ENCODE measurements around the gene ANKRD23. TPM values are rescaled to one million over a fixed set of nuclear protein-coding genes. Genes with fewer than 3 reads are reported as not detected.
A peak's percentile ranks its signal among the peaks of the same experiment; 100 is the strongest.
"Not testable (repeated sequence)": the region's sequence is repeated elsewhere in the genome, so short reads cannot be mapped to it uniquely, and the experiment has no call there.

Gene ANKRD23
- total and polyA plus RNA-seq, 12 donors = 0.96 to 40.0 (median 14.5) TPM

GRCh38 chr2:96890252-96890651 lies 46.4 kb upstream of the ANKRD23 start:
- WGBS, 2 donors = 91 to 92% methylated on average over 7 of the region's 7 CpGs
- ATAC-seq = no peak
- Histone ChIP-seq H3K36me3 (no peaks in the 10 kb centered on the region), H3K4me3 (no peak overlapping the region), H3K27me3 (no peaks in the 10 kb centered on the region), H3K9me3 (no peaks in the 10 kb centered on the region), H3K4me1 (peaks cover 10 to 71% (median 50%) of the 10 kb centered on the region in 9 donors), H3K27ac (peak overlapping the region in 1 of 10 donors; percentile 60)
- no peak for DNase-seq
- TF ChIP-seq CTCF (IDR thresholded peaks at IDR 0.05) = no peak
- intact Hi-C loops (cut with DNase I) = no loop called here

- H3K36me3 ChIP-seq; H3K9me3 ChIP-seq; ATAC-seq; H3K27ac ChIP-seq; DNase-seq; H3K4me3 ChIP-seq; H3K27me3 ChIP-seq; intact Hi-C loops (cut with DNase I): not testable (repeated sequence)
- H3K4me1 ChIP-seq = peaks cover 12 to 75% (median 56%) of the 10 kb centered on the region in 9 donors
- 95 to 96% methylated on average over 5 of the region's 5 CpGs for WGBS, 2 donors
Observed at GRCh38 chr2:96889502-96889901, 45.7 kb upstream of the ANKRD23 start.

- peak in 7 of 8 donors; percentile 24 to 63 (median 51) for ATAC-seq
- H3K4me3 ChIP-seq = no peak overlapping the region
Observed at GRCh38 chr2:96888072-96889011, 44.5 kb upstream of the ANKRD23 start.

GRCh38 chr2:96887493-96888012 lies 43.7 kb upstream of the ANKRD23 start:
- no peak for TF ChIP-seq CTCF (IDR thresholded peaks at IDR 0.05)
- ATAC-seq (peak; percentile 41 to 70 (median 55)), DNase-seq (no peak)
- Histone ChIP-seq H3K27me3 (peaks cover 0 to 5% (median 0%) of the 10 kb centered on the region in 7 donors), H3K9me3 (no peaks in the 10 kb centered on the region), H3K27ac (peak overlapping the region in 8 of 10 donors; percentile 13 to 76 (median 63)), H3K4me1 (peaks cover 16 to 83% (median 59%) of the 10 kb centered on the region in 9 donors), H3K4me3 (no peak overlapping the region), H3K36me3 (no peaks in the 10 kb centered on the region)
- intact Hi-C loops (cut with DNase I) = no loop called here
- 43 to 50% methylated on average over 18 of the region's 18 CpGs for WGBS, 2 donors

More at GRCh38 chr2:96888072-96889011, 44.5 kb upstream of the ANKRD23 start:
- Histone ChIP-seq H3K36me3 (no peaks in the 10 kb centered on the region), H3K27ac (peak overlapping the region in 8 of 10 donors; percentile 13 to 76 (median 63)), H3K9me3 (no peaks in the 10 kb centered on the region), H3K4me1 (peaks cover 16 to 86% (median 62%) of the 10 kb centered on the region in 9 donors), H3K27me3 (no peaks in the 10 kb centered on the region)
- DNase-seq = no peak
- WGBS, 2 donors = 53 to 64% methylated on average over 12 of the region's 12 CpGs
- TF ChIP-seq CTCF (IDR thresholded peaks at IDR 0.05) = no peak
- intact Hi-C loops (cut with DNase I) = no loop called here
